Esophagus squamous epithelium (tissue), 5 donors: ENCODE measurements around the gene CCIN. TPM values are rescaled to one million over a fixed set of nuclear protein-coding genes. Genes with fewer than 3 reads are reported as not detected.
A peak's percentile ranks its signal among the peaks of the same experiment; 100 is the strongest.

Experiments
- DNase-seq: peaks from one replicate; lab custom pipeline; 2025; lab: John Stamatoyannopoulos, UW
- H3K27ac ChIP-seq, 4 donors: fragments of 200-600 bp; sonication (generic); one replicate each; pipeline ENCODE4 v1.5.1; 2016 to 2019; ENCODE audit warnings: mild to moderate bottlenecking in 1 of 4
- H3K27me3 ChIP-seq, 4 donors: fragments of 200-600 bp; sonication (generic); 1 replicate in 3 of 4; 2 replicates in 1 of 4; pipeline versions ENCODE4 v1.5.1 to v1.6.0; 2017 to 2021; ENCODE audit warnings: antibody characterized with exemption in 1 of 4
- H3K36me3 ChIP-seq, 3 donors: fragments of 200-600 bp; sonication (generic); one replicate each; pipeline ENCODE4 v1.5.1; 2016 to 2019
- H3K4me1 ChIP-seq, 3 donors: fragments of 200-600 bp; sonication (generic); one replicate each; pipeline ENCODE4 v1.5.1; 2017 to 2019
- H3K4me3 ChIP-seq, 4 donors: fragments of 200-600 bp; sonication (generic); 1 replicate in 3 of 4; 2 replicates in 1 of 4; pipeline ENCODE4 v1.5.1; 2016 to 2019; ENCODE audit warnings: mild to moderate bottlenecking in 2 of 4, moderate library complexity in 1 of 4
- H3K9me3 ChIP-seq, 3 donors: fragments of 200-600 bp; sonication (generic); one replicate each; pipeline ENCODE4 v1.5.1; 2016 to 2019
- CTCF ChIP-seq, 6 experiments: fragments of 450-650 bp in 4 of 6; fragments of 200-600 bp in 2 of 6; sonication (generic) in 2 of 6; IDR thresholded peaks; one replicate each; pipeline ENCODE4 v1.5.1; 2016 to 2019; ENCODE audit warnings: antibody characterized with exemption in 6 of 6, mild to moderate bottlenecking in 4 of 6, moderate library complexity in 4 of 6
- POLR2A ChIP-seq, 4 donors: fragments of 450-650 bp; IDR thresholded peaks; one replicate each; pipeline ENCODE4 v1.6.1; 2017; ENCODE audit warnings: antibody characterized with exemption in 4 of 4, mild to moderate bottlenecking in 4 of 4, moderate library complexity in 3 of 4
- WGBS, 2 donors: methylation state at CpG; one replicate each; pipeline ENCODE4 v1.1.5; 2018; 5-methylcytosine and 5-hydroxymethylcytosine counted together
- intact Hi-C: fragments of 100-400 bp; cut with DNase I; formaldehyde crosslinking; loops from one replicate; pipeline ENCODE4 v1.15.0; 2022
- total RNA-seq, 4 donors: library from RNA; depleted of rRNA; stranded (reverse); fragments of >200 nt; gene quantifications; one replicate each; pipeline ENCODE4 v1.1.0, GENCODE V29; 2016
- donor health status: DM: yes; HTN: yes; CAD: no.

The CCIN gene
- total RNA-seq, 4 donors from 2014 or later, result 0.13 TPM; not detected in 3

GRCh38 chr9:36165826-36166167 is 3.4 kb upstream of the CCIN start:
- no peak for TF ChIP-seq CTCF (IDR thresholded peaks at IDR 0.05)
- TF ChIP-seq POLR2A (IDR thresholded peaks at IDR 0.05), result no peak
- DNase-seq, result no peak
- WGBS, 2 donors, result 9 to 31% methylated on average over 8 to 12 of the region's 12 CpGs
- peak overlapping the region; percentile 47 to 80 (median 72) for H3K27ac ChIP-seq
- H3K4me3 ChIP-seq, result peak overlapping the region; percentile 22 to 63 (median 52)
- H3K4me1 ChIP-seq, result peaks cover 7 to 48% (median 20%) of the 10 kb centered on the region in 3 donors
- H3K9me3 ChIP-seq, result no peaks in the 10 kb centered on the region
- intact Hi-C loops, result loop anchor here (2.0 kb wide), 1 partner anchor 63 kb away; no protein-coding TSS in a partner anchor
- H3K36me3 ChIP-seq, result no peaks in the 10 kb centered on the region
- H3K27me3 ChIP-seq, result peaks cover 0 to 11% (median 0%) of the 10 kb centered on the region in 4 donors

GRCh38 chr9:36166168-36166927 is 2.8 kb upstream of the CCIN start:
- peak overlapping the region; percentile 22 to 63 (median 52) for H3K4me3 ChIP-seq
- no peaks in the 10 kb centered on the region for H3K9me3 ChIP-seq
- peaks cover 7 to 47% (median 20%) of the 10 kb centered on the region in 3 donors for H3K4me1 ChIP-seq
- H3K36me3 ChIP-seq, result no peaks in the 10 kb centered on the region
- DNase-seq, result no peak
- H3K27ac ChIP-seq, result peak overlapping the region; percentile 47 to 80 (median 72)
- WGBS, 2 donors, result 0 to 6% methylated on average over 15 to 21 of the region's 58 CpGs
- intact Hi-C loops, result loop anchor here (2.0 kb wide), 1 partner anchor 64 kb away; no protein-coding TSS in a partner anchor
- H3K27me3 ChIP-seq, result peaks cover 0 to 11% (median 0%) of the 10 kb centered on the region in 4 donors
- no peak for TF ChIP-seq POLR2A (IDR thresholded peaks at IDR 0.05)
- peak; percentile 82 to 94 (median 91) for TF ChIP-seq CTCF (IDR thresholded peaks at IDR 0.05)

- H3K27me3 ChIP-seq, result peaks cover 0 to 11% (median 0%) of the 10 kb centered on the region in 4 donors
- intact Hi-C loops, result no loop called here
- DNase-seq, result no peak
- no peaks in the 10 kb centered on the region for H3K36me3 ChIP-seq
- peaks cover 7 to 25% (median 13%) of the 10 kb centered on the region in 3 donors for H3K4me1 ChIP-seq
- WGBS, 2 donors, result 88 to 89% methylated on average over 16 to 17 of the region's 17 CpGs
- no peaks in the 10 kb centered on the region for H3K9me3 ChIP-seq
- H3K4me3 ChIP-seq, result no peak overlapping the region
- no peak overlapping the region for H3K27ac ChIP-seq
- no peak for TF ChIP-seq POLR2A (IDR thresholded peaks at IDR 0.05)
- no peak for TF ChIP-seq CTCF (IDR thresholded peaks at IDR 0.05)
Measured at GRCh38 chr9:36169708-36170107, 520 bp downstream of the CCIN start.

- WGBS, 2 donors, result 90 to 92% methylated on average over 10 to 13 of the region's 13 CpGs
- Histone ChIP-seq H3K27ac (no peak overlapping the region), H3K4me3 (no peak overlapping the region), H3K4me1 (peaks cover 7 to 18% (median 11%) of the 10 kb centered on the region in 3 donors), H3K27me3 (peaks cover 0 to 9% (median 0%) of the 10 kb centered on the region in 4 donors), H3K36me3 (no peaks in the 10 kb centered on the region), H3K9me3 (no peaks in the 10 kb centered on the region)
- intact Hi-C loops, result no loop called here
- DNase-seq, result no peak
- TF ChIP-seq CTCF (IDR thresholded peaks at IDR 0.05), result no peak
- TF ChIP-seq POLR2A (IDR thresholded peaks at IDR 0.05), result no peak
Measured at GRCh38 chr9:36170531-36170930, 1.3 kb downstream of the CCIN start.

- no peak for TF ChIP-seq POLR2A (IDR thresholded peaks at IDR 0.05)
- no peak for TF ChIP-seq CTCF (IDR thresholded peaks at IDR 0.05)
- Histone ChIP-seq H3K9me3 (no peaks in the 10 kb centered on the region), H3K4me1 (no peaks in the 10 kb centered on the region), H3K36me3 (no peaks in the 10 kb centered on the region), H3K4me3 (no peak overlapping the region), H3K27me3 (no peaks in the 10 kb centered on the region), H3K27ac (no peak overlapping the region)
- DNase-seq, result no peak
- 93% methylated on average over 2 of the region's 2 CpGs; no CpG with 5 or more reads in 1 of the 2 donors for WGBS, 2 donors
- intact Hi-C loops, result no loop called here
Measured at GRCh38 chr9:36173861-36174260, 4.7 kb downstream of the CCIN start.
